GM04503 (cell line): ENCODE results near the gene NACA2.
A peak's percentile ranks its signal among the peaks of the same experiment; 100 is the strongest.
"Not testable (repeated sequence)": the region's sequence is repeated elsewhere in the genome, so short reads cannot be mapped to it uniquely, and the experiment has no call there.

Experiments used
- DNase-seq: peaks from one replicate; pipeline ENCODE4 v3.0.0-alpha.2; 2012; ENCODE audit warnings: low read depth

The NACA2 gene

GRCh38 chr17:61591018-61591417 lies at the start of gene NACA2:
TSS of gene NACA2 (minus strand) at chr17:61591219. CDS start at chr17:61591180, 39 bp downstream.
- no peak for DNase-seq

GRCh38 chr17:61639818-61640217 lies 48.8 kb upstream of the NACA2 start:
- no peak for DNase-seq

- DNase-seq, result no peak
Measured at GRCh38 chr17:61638087-61638486, 47.1 kb upstream of the NACA2 start.

DNA sequence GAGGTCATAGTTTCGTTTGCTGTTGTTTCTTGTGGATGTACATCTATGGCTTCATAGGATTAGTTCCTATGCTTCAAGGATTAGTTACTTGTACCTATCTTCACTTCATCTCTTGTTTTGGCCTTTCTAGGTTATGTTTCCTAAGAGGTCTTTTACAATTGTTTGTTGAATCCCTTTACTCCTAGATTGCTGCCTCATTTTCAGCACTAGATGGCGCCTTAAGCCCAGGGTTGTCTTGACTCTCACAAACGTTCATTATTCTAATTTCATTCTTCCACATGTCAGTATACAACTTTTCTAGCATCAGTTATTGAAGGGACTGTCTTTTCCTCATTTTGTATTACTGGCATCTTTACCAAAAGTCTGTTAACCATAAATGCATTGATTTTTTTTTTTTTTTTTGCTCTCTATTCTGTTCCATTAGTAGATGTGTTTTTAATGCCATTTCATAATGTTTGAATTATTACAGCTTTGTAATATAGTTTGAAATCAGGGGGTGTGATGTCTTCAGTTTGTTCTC lies 45.0 kb upstream of the NACA2 start:
- peak; percentile 12 for DNase-seq

DNA sequence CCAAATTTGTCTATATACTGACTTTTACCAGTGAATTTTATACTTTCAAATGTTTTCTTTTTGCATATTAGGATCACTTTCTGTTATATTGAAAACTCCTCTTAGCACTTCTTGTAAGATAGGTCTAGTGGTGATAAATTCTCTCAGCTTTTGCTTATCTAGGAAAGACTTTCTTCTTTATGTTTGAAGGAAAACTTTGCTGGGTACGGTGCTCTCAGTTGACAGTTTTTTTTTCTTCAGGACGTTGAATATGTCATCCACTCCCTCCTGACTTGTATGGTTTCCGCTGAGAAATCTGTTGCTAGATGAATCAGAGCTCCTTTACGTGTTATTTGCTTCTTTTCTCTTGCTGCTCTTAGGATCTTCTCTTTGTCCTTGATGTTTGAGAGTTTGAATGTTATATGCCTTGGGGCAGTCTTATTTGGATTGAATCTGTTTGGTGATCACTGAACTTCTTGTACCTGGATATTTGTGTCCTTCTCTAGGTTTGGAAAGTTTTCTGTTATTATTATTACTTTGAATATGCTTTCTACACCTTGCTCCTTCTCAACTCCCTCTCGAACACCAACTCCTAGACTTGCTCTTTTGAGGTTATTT lies 44.0 kb upstream of the NACA2 start:
- no peak for DNase-seq

DNA sequence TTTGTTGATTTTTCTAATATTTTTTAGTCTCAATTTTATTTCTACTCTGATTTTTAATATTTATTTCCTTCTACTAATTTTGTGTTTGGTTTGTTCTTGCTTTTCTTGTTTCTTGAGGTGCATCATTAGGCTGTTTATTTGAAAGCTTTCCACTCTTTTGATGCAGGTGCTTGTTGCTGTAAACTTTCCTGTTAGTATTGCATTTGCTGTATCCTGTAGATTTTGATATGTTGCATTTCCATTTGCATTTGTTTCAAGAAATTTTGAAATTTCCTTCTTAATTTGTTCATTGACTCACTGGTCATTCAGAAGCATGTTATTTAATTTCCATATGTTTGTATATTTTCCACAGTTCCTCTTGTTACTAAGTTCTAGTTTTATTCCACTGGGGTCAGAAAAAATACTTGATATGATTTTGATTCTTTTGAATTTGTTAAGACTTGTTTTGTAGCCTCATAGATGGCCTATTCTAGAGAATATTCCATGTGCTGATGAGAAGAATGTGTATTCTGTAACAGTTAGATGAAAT lies 43.1 kb upstream of the NACA2 start:
- no peak for DNase-seq

DNA sequence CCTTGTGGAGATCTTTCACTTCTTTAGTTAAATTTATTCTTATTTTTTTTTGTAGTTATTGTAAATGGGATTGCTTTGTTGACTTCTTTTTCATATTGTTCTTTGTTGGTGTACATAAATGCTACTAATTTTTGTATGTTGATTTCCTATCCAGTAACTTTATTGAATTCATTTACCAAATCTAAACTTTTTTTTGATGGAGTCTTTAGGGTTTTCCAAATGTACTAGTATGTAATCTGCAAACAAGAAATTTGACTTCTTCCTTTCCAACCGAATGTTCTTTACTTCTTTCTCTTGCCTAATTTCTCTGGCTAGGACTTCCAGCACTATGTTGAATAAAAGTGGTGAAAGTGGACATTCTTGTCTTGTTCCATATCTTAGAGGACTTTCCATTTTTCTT lies 41.8 kb upstream of the NACA2 start:
- no peak for DNase-seq

GRCh38 chr17:61631800-61632199 lies 40.8 kb upstream of the NACA2 start:
- DNase-seq, result no peak

- not testable (repeated sequence) for DNase-seq
Measured at GRCh38 chr17:61628158-61628557, 37.1 kb upstream of the NACA2 start.

DNA sequence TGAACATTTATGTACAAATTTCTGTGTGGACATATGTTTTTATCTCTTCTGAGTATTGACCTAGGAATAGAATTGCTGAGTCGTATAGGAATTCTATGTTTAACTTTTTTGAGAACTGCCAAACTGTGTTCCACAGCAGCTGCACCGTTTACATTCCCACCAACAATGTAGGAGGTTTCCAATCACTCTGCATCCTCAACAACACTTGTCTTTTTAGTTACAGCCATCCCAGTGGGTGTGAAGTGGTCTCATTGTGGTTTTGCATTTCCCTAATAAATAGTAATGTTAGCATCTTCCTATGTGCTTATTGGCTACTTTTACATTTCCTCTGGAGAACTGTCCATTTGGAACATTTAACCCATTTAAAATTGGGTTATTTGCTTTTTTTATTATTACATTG lies 36.6 kb upstream of the NACA2 start:
- DNase-seq, result no peak

GRCh38 chr17:61627125-61627524 lies 36.1 kb upstream of the NACA2 start:
- no peak for DNase-seq

DNA sequence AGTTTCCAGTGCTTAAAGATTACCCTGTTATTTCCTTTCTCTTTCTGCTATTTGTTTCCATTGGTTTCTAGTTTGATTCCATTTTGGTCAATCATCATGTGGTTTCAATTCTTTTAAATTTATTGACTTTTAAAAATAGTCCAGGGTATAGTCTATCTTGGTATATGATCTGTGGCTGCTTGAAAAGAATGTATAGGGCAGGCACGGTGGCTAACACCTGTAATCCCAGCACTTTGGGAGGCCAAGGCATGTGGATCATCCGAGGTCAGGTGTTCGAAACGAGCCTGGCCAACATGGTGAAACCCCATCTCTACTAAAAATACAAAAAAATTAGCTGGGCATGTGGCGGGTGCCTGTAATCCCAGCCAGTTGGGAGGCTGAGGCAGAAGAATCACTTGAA lies 34.5 kb upstream of the NACA2 start:
- DNase-seq, result no peak

GRCh38 chr17:61624951-61625350 lies 33.9 kb upstream of the NACA2 start:
- DNase-seq, result no peak

GRCh38 chr17:61621317-61621716 lies 30.3 kb upstream of the NACA2 start:
- DNase-seq, result no peak

- no peak for DNase-seq
Measured at GRCh38 chr17:61619953-61620352, 28.9 kb upstream of the NACA2 start.

DNA sequence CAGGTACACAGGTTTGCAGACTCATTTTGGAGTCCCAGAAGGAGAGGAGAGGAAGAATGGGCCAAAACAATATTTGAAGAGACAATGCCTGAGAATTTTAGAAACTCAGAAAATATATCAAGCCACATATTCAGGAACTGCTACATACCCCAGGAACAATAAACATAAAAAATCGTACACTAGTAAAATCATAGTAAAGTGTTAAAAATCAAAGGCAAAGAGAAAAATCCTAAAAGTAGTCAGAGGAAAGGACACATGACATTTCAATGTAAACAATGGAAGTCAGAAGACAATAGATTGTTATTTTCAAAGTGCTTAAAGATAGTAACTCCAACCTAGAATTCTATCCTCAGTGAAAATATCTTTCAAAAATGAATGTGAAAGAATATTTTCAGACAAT lies 28.5 kb upstream of the NACA2 start:
- DNase-seq, result no peak

DNA sequence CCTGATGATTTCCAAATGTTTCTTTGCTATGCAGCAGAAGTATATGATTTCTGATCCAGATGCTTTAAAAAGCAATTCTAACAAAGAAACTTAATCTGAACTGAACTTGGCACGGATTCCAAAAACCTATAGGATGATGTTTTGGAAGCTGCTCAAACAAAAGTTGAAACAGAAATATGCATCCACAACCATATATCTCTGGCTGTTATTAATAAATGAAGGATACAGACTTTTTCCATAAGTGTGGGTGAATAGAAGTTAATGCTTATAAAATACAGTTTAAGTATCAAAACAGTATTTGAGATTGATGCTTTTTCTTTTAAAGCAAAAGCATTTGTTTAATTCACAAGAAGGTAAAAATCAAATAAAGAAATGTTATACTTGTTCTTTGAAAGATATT lies 27.9 kb upstream of the NACA2 start:
- DNase-seq, result no peak

GRCh38 chr17:61617330-61617729 lies 26.3 kb upstream of the NACA2 start:
- DNase-seq, result no peak

DNA sequence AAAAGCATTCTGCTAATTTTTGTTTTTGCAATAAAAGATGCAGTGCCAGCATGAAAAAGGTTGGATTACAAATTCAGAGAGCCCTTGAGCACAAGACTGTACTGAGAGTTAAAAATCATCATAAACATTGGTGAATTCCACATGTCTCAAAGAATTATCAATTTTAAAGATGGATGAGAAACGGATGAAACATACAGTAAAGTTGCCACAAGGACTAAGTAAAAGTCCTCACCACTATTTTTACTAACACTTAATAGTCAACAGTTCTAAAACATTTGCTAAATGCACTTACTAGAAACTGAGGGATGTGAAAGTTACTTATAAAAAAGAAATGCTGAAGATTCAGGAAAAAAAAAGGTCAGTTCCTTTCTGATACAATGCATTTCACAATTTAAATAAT lies 25.8 kb upstream of the NACA2 start:
- DNase-seq, result no peak

DNA sequence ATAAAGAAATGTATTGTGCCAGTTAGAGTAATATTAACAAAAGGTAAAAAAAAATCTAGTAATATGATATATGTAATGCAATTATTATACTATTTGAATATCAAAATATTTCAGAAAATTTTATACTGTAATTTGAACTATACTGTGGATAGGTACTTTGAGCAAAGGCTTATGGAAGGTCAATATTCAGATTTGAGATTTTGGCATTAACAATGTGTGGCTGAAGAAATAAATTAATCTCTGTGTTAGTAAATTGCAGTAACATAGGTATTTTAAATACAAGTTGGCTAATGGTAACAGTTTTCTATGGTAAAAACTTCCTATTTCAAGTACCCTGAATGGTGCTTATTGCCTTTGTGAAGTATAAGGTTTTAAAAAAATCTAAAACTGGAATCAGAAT lies 23.2 kb upstream of the NACA2 start:
- DNase-seq, result no peak

DNA sequence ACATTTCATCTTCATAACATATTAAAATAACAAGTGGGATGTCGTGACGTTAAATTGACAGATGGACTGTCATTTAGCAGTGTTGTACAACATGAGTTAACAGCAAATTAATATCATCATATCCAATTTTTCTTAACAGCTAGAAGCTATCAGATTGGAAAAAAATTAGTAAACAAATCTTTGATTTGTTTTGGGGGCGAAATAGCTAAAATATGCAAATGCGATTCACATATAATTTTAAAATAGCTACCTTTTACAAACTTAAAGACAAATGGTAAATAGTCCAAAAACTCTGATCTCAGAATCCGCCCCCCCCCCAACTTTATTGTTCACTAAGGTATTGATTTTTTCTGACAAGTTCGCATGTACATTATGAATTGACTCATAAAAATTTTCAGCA lies 20.3 kb upstream of the NACA2 start:
- no peak for DNase-seq

DNA sequence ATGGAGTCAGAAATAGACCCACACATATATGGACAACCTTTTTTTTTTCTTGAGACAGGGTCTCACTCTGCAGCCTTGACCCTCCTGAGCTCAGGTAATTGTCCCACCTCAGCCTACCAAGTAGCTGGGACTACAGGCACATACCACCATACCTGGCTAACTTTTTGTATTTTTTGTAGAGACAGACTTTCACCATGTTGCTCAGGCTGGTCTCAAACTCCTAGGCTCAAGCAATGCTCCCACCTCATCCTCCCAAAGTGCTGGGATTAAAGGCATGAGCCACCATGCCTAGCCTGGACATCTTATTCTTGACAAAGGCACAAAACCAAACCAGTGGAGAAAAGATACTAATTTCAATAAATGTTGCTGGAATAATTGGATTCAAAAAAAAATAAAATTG lies 14.7 kb upstream of the NACA2 start:
- DNase-seq, result no peak

- DNase-seq, result no peak
Measured at GRCh38 chr17:61601297-61601696, 10.3 kb upstream of the NACA2 start.

DNA sequence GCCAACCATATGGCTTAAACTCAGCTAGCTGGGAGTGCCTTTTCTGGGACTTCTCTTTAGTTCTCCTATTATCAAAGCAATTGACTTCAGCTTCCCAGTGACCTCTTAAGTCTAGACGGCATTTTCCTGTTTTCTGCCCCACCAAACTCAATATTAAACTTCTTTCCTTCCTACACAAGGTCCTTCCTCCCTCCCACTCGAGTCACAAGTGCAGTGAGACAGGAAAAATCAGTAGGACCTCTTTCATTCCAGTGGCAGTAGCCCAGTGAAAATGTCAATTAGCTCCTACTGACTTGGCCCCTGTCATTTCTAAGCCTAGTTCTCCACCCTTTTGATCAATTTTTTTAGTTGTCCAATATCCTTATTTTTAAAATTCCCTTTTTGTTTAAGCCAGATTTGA lies 9.6 kb upstream of the NACA2 start:
- no peak for DNase-seq
